GM12892 (cell line): ENCODE results near the gene STEAP3.

ENCODE experiments used
- DNase-seq: peaks from one replicate; pipeline ENCODE4 v3.0.0; 2011; ENCODE audit not compliant: insufficient read length
- FAIRE-seq: peaks from 2 replicates; lab custom pipeline; 2011; peaks lifted over from hg19 to GRCh38; lab: Jason Lieb, UNC
- POLR2A ChIP-seq: IDR thresholded peaks from 2 replicates; pipeline ENCODE4 v1.6.1; 2011; ENCODE audit warnings: low read depth, low read length, control low read depth
- POLR2AphosphoS5 ChIP-seq: IDR thresholded peaks from 2 replicates; pipeline ENCODE4 v1.6.1; 2011; ENCODE audit warnings: low read depth, low read length, control low read depth
- TAF1 ChIP-seq: IDR thresholded peaks from 2 replicates; pipeline ENCODE4 v1.6.1; 2011; ENCODE audit warnings: low read depth, mild to moderate bottlenecking, control low read depth, low read length, borderline replicate concordance

Gene STEAP3

DNA sequence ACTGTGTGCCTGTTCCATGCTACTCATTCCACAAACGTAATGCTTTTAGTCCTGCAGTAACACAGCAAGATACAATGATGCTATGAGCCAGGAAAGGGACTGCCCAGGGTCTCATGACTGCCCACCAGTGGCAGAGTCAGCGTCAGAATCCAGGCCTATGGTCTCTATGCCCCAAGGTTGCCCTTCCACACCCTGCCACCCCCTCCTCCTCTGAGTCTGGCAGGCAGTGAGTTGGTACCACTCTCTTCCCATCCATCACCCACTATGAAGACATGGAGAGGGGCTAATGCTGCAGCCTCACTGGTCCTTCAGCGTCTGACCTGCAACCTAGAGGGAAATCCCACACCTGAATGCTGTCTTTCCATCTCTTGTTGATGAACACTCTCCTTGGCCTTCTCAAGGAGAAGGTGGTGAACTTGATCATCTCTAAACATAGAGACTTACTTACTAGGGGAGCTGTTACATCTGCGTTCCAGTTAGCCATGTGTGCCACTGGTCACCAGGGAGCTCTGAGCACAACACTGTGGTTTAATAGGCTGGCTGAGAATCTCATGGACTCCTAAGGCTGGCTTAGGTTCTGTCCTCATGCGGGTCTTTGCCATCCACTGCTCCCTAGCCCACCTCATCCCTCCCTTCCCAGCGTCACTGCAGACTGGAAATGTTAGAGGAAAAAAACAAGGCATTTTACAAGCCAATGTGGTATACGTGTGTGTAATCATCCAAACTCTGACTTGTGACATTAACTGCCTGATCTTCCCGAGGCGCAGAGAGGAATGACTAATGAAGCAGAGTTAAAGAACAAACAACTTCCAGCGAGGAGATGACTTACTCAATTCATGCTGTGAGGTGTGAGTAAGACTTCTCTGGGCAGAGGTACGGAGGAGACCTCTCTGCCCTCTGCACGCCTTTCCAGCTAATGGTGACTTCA, 28.8 kb downstream of the STEAP3 start:
- TF ChIP-seq POLR2AphosphoS5 (no peak), POLR2A (no peak), TAF1 (no peak)
- FAIRE-seq (no peak), DNase-seq (no peak)

DNA sequence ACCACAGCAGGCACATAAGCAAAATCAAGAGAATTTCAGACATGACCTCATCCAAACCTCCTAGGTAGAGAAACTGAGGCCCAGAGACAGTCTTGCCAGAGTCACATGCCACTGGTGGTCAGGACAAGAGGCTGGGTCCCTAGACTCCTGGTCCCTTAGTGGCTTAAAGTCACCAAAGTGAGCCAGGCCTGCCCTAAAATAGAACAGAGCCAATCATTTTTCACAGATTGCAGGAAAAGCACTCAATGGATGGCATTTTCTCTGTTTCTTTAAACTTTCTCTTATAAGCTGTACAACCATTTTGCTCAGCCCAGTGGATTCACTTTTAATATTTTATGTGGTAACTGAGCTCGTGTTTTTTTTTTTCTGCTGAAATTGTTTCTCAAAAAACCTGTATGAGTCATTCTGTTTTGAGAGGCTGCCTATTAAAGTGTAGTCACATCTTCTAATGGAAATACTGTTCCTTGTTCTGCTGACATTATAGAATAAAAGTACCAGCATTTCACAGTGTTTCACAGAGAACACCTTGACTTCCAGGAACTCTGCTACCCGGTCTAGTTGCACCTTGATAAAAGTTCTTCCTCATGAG, 29.6 kb downstream of the STEAP3 start:
- FAIRE-seq (no peak), DNase-seq (no peak)
- TF ChIP-seq TAF1 (no peak), POLR2A (no peak)

DNA sequence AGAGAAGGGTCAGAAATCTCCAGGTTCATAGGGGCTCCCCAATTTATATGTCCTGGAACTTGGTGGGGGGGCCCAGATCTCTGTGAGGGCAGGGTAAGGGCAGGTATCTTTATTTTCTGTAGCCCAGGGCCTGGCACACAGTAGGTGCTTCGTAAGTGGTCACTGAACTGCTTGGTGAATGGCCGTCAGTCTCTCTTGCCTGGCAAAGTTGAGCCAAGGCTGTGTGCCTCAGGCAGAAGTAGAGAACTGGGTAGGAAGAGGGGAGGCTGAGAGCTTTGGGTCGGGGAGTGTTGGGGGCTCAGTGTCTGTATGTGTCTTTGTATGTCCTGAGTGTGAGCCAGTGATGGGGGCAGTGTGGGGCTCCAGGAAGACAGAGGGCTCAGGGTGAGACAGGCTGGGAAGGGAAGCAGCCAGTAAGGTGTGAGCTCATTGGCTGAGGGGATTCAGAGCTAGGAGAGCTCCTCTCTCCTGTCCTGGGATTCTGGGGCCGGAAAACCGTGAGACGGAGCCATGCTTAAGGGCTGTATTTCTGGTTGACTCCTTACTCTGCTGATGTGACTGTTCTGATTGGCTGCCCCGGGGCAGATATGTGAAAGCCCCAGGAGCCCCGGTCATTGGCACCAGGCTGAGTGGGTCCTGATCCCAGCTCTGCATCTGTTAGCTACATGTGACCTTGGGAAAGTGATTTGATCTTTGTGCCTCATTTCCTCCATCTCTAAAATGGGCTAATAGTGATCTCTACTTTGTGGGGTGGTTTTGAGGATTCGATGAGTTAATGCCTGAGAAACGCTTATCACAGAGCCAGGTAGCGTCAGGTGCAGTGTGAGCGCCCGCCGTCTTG, 30.3 kb downstream of the STEAP3 start:
- DNase-seq (no peak), FAIRE-seq (no peak)
- TF ChIP-seq TAF1 (no peak), POLR2AphosphoS5 (no peak), POLR2A (no peak)

DNA sequence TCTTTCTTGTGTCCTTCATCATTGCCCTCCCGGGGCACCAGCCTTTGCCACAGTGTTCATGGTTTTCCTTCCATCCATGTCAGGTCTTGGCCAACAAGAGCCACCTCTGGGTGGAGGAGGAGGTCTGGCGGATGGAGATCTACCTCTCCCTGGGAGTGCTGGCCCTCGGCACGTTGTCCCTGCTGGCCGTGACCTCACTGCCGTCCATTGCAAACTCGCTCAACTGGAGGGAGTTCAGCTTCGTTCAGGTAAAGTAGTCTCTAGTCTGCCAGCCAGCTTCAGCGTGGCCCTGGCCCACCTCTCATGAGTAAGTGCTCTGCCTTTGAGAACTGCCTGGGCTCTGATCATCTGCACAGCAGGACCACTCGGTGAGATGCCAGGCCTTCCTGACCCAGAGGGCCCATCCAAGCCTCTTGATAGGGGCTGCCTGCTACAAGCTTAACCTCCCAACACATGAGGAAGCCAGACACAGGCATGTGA, 31.0 kb downstream of the STEAP3 start:
- TF ChIP-seq POLR2A, result no peak
- no peak for TF ChIP-seq TAF1
- no peak for TF ChIP-seq POLR2AphosphoS5
- FAIRE-seq (no peak), DNase-seq (no peak)

DNA sequence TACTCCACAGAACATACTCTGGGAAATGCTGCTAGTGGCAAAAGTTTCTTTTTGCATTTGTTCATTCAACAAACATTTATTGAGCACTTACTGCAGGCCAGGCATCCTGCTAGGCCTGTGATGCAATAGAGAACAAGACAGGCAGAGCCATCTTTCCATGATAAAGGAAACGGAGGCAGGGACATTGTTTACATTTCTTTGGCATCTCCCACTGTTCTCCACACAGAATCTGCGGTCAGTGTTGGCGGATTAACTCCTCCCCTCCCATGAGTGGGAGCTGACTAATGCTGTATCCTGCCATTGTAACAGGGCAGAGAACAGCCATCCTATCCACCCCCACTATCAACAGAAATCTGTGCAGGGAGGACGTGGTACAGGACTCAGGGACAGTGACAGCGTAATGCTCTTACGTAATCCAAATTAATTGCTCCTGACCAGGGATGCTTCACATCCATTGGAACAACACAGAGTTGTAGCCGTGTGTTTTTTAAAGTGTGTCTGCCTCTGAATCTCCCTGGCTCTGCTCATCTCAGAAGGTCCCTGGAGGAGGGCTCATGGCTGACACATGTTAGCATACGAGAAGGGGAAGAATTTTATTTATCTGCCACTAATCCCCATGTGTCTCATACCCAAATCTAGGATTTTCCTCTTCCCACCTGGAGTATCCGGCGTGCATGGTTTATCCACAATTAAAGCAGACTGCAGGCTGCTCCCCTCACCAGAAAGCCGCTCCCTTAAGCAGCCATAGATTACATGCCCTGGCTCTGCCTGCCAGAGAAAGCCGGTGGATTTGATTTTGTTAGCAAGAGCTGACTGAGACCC, 32.3 kb downstream of the STEAP3 start:
- no peak for DNase-seq
- TF ChIP-seq POLR2AphosphoS5 (no peak), POLR2A (no peak), TAF1 (no peak)
- FAIRE-seq, result no peak

DNA sequence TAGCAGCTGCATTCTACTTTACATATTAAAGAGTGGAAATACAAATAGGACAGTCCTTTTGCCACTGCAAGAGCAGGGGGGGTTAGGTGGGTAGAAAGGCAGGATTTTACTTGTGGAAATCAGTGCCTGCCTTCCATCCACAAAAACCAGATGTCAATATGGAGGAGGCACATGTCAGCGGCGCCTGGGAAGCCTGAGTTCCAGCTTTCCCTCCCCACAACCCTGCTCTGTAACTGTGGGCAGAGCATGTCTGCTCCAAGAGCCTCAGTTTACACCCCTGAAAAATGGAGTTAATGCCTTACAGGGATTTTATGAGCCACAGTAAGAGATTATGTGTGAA, 32.9 kb downstream of the STEAP3 start:
- no peak for DNase-seq
- FAIRE-seq, result no peak
- no peak for TF ChIP-seq TAF1
- no peak for TF ChIP-seq POLR2A
- TF ChIP-seq POLR2AphosphoS5, result no peak

DNA sequence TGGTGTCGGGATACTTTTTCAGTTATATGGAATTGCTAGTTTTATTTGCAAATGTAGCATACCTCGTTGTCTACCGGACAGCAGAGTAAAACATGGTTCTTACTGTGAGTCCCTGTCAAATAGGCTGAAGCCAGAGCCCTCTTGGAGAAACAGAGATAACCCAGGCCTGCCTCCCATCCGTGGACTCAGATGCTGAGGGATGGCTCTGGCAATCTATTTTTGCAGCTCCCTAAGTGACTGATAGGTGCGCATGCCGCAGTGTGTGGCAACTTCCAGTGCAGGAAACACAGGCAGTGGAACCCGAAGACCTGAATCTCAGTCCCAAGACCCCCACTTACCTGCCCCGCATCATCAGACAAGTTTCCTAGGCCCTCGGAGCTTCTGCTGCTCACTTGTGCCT, 33.6 kb downstream of the STEAP3 start:
- TF ChIP-seq POLR2AphosphoS5 (no peak), TAF1 (no peak), POLR2A (no peak)
- DNase-seq (no peak), FAIRE-seq (no peak)

DNA sequence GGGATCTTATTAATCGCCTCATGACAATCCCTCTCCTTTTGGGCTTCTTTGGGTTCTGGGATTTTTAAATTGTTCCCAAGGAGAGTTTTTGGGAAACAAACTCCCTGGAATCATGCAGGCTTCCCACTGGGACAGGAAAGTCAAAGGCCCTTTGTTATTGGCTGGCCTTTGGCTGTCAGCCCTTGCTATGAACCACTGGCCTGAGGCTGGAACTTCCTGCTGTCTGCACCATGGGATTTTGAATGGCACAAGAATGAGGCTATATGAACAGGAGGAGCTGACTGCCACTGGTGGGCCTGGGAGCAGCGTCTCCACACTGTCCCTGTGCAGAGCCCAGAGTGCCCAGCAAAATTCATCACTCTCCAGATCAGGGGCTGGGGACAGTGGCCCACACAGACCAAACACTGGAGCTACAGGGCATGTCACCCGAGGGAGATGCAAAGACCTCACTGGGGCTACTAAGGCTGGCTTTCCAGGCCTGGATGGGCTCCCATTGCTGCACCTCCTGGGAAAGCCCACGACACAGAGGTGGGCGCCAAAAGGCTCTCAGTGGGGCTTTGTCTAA, 35.7 kb downstream of the STEAP3 start:
- DNase-seq (no peak), FAIRE-seq (no peak)
- TF ChIP-seq POLR2AphosphoS5 (no peak), POLR2A (no peak)

DNA sequence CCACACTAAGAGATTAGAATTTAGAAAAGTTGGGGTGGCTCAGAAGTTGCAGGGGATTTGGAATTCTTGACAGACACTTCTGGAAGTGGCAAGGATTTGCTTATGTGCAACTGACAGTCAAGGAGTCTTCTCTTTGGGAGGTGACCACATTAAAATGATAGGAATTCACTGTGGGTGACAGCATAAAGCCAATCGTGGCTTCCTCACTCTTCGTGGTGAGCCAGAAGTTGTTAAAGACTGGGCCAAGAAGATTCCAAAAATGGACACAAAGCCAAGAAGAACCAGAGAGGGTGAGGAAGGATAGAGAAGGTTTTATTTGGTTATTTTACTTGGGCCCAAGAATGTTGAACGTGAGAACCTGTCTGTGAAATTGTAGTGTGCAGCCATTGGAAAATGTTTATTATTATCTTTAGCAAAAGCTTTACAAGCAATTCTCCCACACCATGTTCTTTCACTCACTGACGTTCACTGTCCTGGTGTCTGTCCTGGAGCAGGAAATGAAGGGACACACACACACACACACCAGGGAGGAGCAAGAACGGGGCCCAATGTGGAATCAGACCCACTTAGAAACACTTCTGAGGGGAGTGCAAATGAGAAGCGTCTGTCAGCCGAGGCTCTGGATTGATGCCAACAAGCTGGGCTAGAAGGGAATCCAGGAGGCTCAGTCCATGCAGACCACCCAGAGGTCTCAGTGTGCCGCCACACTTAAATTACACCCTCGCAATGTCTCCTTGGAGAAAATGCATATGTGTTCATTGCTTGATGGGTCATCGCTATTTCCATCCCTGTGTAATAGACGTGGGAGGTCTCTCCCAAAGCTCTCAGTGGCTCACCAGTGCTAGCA, 37.2 kb downstream of the STEAP3 start:
- DNase-seq (no peak), FAIRE-seq (no peak)
- TF ChIP-seq TAF1 (no peak), POLR2AphosphoS5 (no peak), POLR2A (no peak)

DNA sequence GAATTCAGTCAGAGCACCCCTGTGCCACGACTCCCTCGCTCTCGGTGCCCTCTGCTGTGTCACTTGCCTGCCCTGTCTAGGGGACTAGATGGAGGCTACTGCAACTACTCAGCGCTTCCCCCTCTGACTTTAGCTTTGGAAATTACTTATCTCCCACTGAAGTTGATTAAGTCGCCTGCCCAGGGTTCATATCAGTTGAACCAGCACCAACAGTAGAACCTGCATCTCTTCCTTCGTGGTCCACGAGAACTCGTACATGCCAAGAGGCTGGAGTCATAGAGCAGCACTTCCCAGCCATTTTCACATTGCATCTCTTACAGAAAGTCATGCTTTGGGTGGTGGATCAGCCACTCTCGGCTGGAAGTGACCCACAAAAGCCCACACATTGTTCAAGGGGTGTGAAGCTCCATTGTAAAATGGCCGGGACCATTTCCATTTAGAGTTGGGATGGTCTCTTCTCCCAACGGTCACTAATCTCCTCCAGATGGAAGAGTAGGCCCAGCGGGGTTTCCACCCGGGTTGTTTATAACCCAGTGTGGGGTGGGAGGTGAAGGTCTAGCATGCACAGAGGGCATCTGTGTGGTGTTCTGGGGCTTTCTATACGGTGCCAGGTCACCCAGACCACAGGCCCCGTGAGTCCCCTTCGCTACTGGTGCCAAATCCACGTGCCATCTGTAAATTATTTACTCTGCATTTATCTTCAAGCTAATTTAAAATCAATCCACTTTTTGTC, 38.0 kb downstream of the STEAP3 start:
- FAIRE-seq (no peak), DNase-seq (no peak)
- TF ChIP-seq TAF1, result no peak
- no peak for TF ChIP-seq POLR2A
- TF ChIP-seq POLR2AphosphoS5, result no peak
